Vagina (tissue), 2 donors: Measurements from ENCODE around the gene PGM2L1. TPM values are rescaled to one million over a fixed set of nuclear protein-coding genes. Genes with fewer than 3 reads are reported as not detected.

Experiments used
- DNase-seq, 2 donors: peaks; one replicate each; pipeline ENCODE4 v3.0.0-alpha.2; 2017; ENCODE audit errors: extremely low spot score in 2 of 2
- H3K27ac ChIP-seq: fragments of 200-600 bp; sonication (generic); one replicate; pipeline ENCODE4 v1.5.1; 2019
- H3K27me3 ChIP-seq: fragments of 200-600 bp; sonication (generic); one replicate; pipeline ENCODE4 v1.5.1; 2019
- H3K36me3 ChIP-seq, 2 donors: fragments of 200-600 bp; sonication (generic); one replicate each; pipeline ENCODE4 v1.5.1; 2017 to 2019
- H3K4me1 ChIP-seq: fragments of 200-600 bp; sonication (generic); one replicate; pipeline ENCODE4 v1.5.1; 2019
- H3K4me3 ChIP-seq, 2 donors: fragments of 200-600 bp; sonication (generic); 1 replicate in 1 of 2; 2 replicates in 1 of 2; pipeline ENCODE4 v1.5.1; 2016 to 2019
- H3K9me3 ChIP-seq: fragments of 200-600 bp; sonication (generic); one replicate; pipeline ENCODE4 v1.5.1; 2019
- POLR2A ChIP-seq, 2 donors: fragments of 450-650 bp; IDR thresholded peaks; one replicate each; pipeline ENCODE4 v1.6.1; 2017; ENCODE audit warnings: antibody characterized with exemption in 2 of 2, mild to moderate bottlenecking in 2 of 2, moderate library complexity in 2 of 2
- POLR2AphosphoS5 ChIP-seq, 2 donors: sonication (generic); formaldehyde crosslinking; IDR thresholded peaks; one replicate each; pipeline ENCODE4 v1.9.0; 2017; ENCODE audit warnings: antibody characterized with exemption in 2 of 2, mild to moderate bottlenecking in 2 of 2, low read depth in 1 of 2; ENCODE audit not compliant: insufficient read depth in 1 of 2
- intact Hi-C: fragments of 100-400 bp; cut with DNase I; formaldehyde crosslinking; loops from one replicate; pipeline ENCODE4 v1.15.1; 2023
- total RNA-seq: library from RNA; depleted of rRNA; stranded (reverse); fragments of >200 nt; gene quantifications from one replicate; pipeline ENCODE4 v1.2.3, GENCODE V29; 2016
- TF ChIP-seq, protein P1 (sequence below), 3 experiments: fragments of 450-650 bp in 2 of 3; fragments of 200-600 bp in 1 of 3; sonication (generic) in 1 of 3; IDR thresholded peaks; one replicate each; pipeline ENCODE4 v1.5.1; 2017 to 2019; ENCODE audit warnings: antibody characterized with exemption in 3 of 3, mild to moderate bottlenecking in 2 of 3, moderate library complexity in 2 of 3

The PGM2L1 gene
- total RNA-seq, 1 donor from 2014 or later: 10.6 TPM

DNA sequence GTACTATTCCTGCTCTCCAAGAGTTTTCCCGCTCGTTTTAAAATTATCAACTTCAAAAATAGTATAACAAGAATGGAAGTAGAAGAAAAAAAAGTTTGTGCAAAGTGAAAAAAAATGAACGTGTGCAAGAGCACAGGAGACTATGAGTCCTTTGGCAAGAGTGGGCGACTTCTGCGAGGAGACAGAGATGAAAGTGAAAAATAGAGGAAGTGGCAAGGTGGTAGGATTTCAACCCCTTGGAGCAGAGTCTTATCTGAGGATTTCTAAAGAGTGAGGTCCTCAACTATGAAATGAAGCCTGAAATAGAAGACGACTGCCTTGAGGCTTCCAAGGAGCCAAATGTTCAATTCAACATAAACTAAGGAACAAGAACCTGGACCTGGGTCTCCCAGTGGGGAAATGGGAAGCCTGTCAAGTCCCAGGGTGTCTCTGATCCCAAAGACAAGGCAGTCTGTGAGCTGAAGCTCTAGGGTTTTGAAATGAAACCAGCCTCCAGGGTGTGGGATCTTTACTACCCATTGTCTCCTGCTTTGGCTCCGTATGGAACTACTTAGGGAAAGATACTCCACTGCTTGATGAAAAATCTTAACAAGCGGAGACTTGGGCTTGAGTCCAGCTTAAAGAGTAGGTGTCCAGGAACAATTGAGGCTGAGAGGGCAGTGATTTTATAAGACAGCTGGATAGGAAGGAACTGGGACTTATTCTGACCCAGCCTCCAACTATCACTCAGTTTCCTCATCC lies 91.6 kb downstream of the PGM2L1 start:
- intact Hi-C loops: no loop called here
- no peak for DNase-seq
- Histone ChIP-seq H3K27me3 (no peaks in the 10 kb centered on the region), H3K36me3 (no peaks in the 10 kb centered on the region), H3K27ac (no peak overlapping the region), H3K4me3 (no peak overlapping the region), H3K4me1 (peaks cover 7% of the 10 kb centered on the region), H3K9me3 (no peaks in the 10 kb centered on the region)
- TF ChIP-seq, protein P1, sequence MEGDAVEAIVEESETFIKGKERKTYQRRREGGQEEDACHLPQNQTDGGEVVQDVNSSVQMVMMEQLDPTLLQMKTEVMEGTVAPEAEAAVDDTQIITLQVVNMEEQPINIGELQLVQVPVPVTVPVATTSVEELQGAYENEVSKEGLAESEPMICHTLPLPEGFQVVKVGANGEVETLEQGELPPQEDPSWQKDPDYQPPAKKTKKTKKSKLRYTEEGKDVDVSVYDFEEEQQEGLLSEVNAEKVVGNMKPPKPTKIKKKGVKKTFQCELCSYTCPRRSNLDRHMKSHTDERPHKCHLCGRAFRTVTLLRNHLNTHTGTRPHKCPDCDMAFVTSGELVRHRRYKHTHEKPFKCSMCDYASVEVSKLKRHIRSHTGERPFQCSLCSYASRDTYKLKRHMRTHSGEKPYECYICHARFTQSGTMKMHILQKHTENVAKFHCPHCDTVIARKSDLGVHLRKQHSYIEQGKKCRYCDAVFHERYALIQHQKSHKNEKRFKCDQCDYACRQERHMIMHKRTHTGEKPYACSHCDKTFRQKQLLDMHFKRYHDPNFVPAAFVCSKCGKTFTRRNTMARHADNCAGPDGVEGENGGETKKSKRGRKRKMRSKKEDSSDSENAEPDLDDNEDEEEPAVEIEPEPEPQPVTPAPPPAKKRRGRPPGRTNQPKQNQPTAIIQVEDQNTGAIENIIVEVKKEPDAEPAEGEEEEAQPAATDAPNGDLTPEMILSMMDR (IDR thresholded peaks at IDR 0.05): no peak
- TF ChIP-seq POLR2AphosphoS5 (IDR thresholded peaks at IDR 0.05; ENCODE audit: insufficient read depth in 1 of 2, low read depth in 1 of 2): no peak

GRCh38 chr11:74299015-74299414 lies 99.2 kb downstream of the PGM2L1 start:
- no peak for DNase-seq
- TF ChIP-seq POLR2AphosphoS5 (IDR thresholded peaks at IDR 0.05; ENCODE audit: insufficient read depth in 1 of 2, low read depth in 1 of 2) (no peak), POLR2A (IDR thresholded peaks at IDR 0.05) (no peak)
- TF ChIP-seq, protein P1 (IDR thresholded peaks at IDR 0.05): no peak
- H3K27me3 ChIP-seq: no peaks in the 10 kb centered on the region
- intact Hi-C loops: no loop called here
- no peaks in the 10 kb centered on the region for H3K9me3 ChIP-seq
- H3K4me3 ChIP-seq: no peak overlapping the region
- H3K4me1 ChIP-seq: no peaks in the 10 kb centered on the region
- H3K36me3 ChIP-seq: no peaks in the 10 kb centered on the region
- no peak overlapping the region for H3K27ac ChIP-seq

DNA sequence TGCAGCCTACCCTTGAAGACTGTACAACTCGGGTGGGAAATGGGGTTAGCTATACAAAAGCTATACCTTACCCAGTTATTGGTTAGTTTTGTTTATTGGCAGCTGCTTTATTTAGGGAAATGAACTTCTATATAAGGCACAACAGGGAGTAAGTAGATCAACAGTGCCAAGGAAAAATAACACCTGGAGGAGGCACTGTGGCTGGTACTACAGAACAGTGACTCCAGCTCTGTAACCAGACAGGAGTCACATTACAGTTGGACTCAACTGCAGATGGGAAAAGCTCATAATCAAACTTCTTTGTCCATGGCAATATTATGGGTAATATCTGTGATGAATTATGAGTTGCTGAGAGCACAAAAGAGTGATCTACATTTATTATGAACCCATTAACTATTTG lies 100.7 kb downstream of the PGM2L1 start:
- Histone ChIP-seq H3K27ac (no peak overlapping the region), H3K36me3 (no peaks in the 10 kb centered on the region), H3K4me1 (no peaks in the 10 kb centered on the region), H3K9me3 (no peaks in the 10 kb centered on the region), H3K4me3 (no peak overlapping the region), H3K27me3 (no peaks in the 10 kb centered on the region)
- intact Hi-C loops: no loop called here
- no peak for DNase-seq
- TF ChIP-seq, protein P1 (IDR thresholded peaks at IDR 0.05): no peak
- TF ChIP-seq POLR2A (IDR thresholded peaks at IDR 0.05) (no peak), POLR2AphosphoS5 (IDR thresholded peaks at IDR 0.05; ENCODE audit: insufficient read depth in 1 of 2, low read depth in 1 of 2) (no peak)

- no peaks in the 10 kb centered on the region for H3K36me3 ChIP-seq
- intact Hi-C loops: no loop called here
- peak overlapping the region; percentile 33 for H3K27ac ChIP-seq
- H3K4me3 ChIP-seq: no peak overlapping the region
- no peaks in the 10 kb centered on the region for H3K9me3 ChIP-seq
- DNase-seq: no peak
- H3K27me3 ChIP-seq: no peaks in the 10 kb centered on the region
- H3K4me1 ChIP-seq: peaks cover 4% of the 10 kb centered on the region
- TF ChIP-seq POLR2AphosphoS5 (IDR thresholded peaks at IDR 0.05; ENCODE audit: insufficient read depth in 1 of 2, low read depth in 1 of 2) (no peak), POLR2A (IDR thresholded peaks at IDR 0.05) (no peak)
Measured at GRCh38 chr11:74288911-74289310, 109.3 kb downstream of the PGM2L1 start.

- no peaks in the 10 kb centered on the region for H3K9me3 ChIP-seq
Measured at GRCh38 chr11:74288161-74288560, 110.1 kb downstream of the PGM2L1 start.

DNA sequence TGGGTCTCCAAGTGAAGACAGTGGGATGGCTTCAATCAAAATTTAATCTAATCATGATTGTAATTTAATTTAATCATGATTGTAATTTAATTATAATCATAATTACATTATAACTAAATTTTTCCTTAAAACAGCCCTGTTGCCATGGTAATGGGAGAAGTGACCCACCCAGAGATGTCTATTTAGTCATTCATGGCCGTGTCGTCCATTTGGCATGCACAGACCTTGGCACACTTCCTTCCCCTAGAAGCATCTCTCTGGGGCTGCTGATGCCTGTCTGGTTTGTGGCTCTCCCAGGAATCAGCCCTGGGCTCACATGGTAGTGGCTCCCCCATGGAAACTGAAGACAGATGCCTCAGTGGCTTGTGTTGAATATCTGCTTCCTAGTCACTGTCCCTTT lies 113.8 kb downstream of the PGM2L1 start:
- H3K36me3 ChIP-seq: no peaks in the 10 kb centered on the region
- no peaks in the 10 kb centered on the region for H3K27me3 ChIP-seq
- TF ChIP-seq POLR2AphosphoS5 (IDR thresholded peaks at IDR 0.05; ENCODE audit: insufficient read depth in 1 of 2, low read depth in 1 of 2) (no peak), POLR2A (IDR thresholded peaks at IDR 0.05) (no peak)
- TF ChIP-seq, protein P1 (IDR thresholded peaks at IDR 0.05): no peak

More at GRCh38 chr11:74288161-74288560, 110.1 kb downstream of the PGM2L1 start:
- DNase-seq: peak in 1 of 2 donors; percentile 91
- peak; percentile 42 to 55 for TF ChIP-seq POLR2AphosphoS5 (IDR thresholded peaks at IDR 0.05; ENCODE audit: insufficient read depth in 1 of 2, low read depth in 1 of 2)
- TF ChIP-seq POLR2A (IDR thresholded peaks at IDR 0.05): no peak
- Histone ChIP-seq H3K4me3 (no peak overlapping the region), H3K4me1 (peaks cover 4% of the 10 kb centered on the region), H3K27me3 (no peaks in the 10 kb centered on the region), H3K36me3 (no peaks in the 10 kb centered on the region), H3K27ac (peak overlapping the region; percentile 33)
- intact Hi-C loops: no loop called here

More for the DNA sequence above, 113.8 kb downstream of the PGM2L1 start:
- no peak overlapping the region for H3K27ac ChIP-seq
- peaks cover 4% of the 10 kb centered on the region for H3K4me1 ChIP-seq
- intact Hi-C loops: no loop called here
- H3K4me3 ChIP-seq: no peak overlapping the region
- H3K9me3 ChIP-seq: no peaks in the 10 kb centered on the region
- no peak for DNase-seq
